ENCODE data around the gene TSSK2.

- TF ChIP-seq CTCF (IDR thresholded peaks at IDR 0.05; ENCODE audit: poor library complexity, severe bottlenecking) (no peak), TAF1 (IDR thresholded peaks at IDR 0.05; ENCODE audit: low read depth) (peak; percentile 68), SMC3 (conservative IDR thresholded peaks at IDR 0.05; ENCODE audit: poor library complexity) (peak; percentile 37), EZH2 (IDR thresholded peaks at IDR 0.05; ENCODE audit: borderline replicate concordance, insufficient read depth, low read length, poor library complexity, severe bottlenecking) (no peak), POLR2AphosphoS5 (IDR thresholded peaks at IDR 0.05) (peak; percentile 95), EP300 (conservative IDR thresholded peaks at IDR 0.05; ENCODE audit: poor library complexity, severe bottlenecking) (peak; percentile 51)
Measured at GRCh38 chr22:19122143-19122751, 8.9 kb upstream of the TSSK2 start, which contains the start of gene DGCR2.

Data from neural cell (in vitro differentiated cells).